ENCODE results near the gene ITPA.

DNA sequence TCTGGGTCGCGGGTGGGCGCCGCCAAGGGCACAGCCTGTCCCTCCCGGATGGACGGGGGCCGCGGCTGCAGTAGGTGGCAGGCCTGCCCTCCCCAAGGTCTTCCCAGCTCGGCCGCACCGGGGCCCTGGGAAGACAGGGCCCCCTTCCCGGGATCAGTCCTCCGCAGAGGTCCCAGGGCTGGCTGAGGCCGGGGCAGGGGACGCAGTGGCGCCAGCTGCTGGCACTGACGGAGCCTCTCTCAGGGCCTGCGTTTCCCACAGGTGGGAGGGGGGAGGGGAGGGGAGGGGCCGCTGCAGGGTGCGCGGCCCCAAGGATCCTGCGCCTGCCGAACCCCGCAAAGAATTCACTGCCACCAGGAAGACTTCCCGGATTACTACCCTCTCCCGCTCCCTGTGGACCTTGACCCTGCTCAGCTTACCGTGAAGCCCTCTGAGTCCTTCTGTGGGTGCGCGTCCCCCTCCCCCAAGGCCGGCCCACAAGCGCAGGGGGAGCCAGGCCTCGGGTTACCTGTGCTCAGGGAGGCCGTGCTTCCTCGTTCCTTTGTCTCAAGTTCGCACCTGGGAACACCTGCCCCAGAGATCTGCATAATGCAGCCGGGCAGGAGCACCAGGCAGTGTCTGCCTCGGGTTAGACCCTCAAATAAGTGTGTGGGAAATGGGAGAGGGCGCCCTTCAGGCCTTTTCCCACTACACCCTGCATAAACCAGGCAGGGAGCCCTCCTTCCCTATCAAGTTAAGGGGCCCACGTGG, 41.0 kb upstream of the ITPA start:
- TF ChIP-seq, protein P1, sequence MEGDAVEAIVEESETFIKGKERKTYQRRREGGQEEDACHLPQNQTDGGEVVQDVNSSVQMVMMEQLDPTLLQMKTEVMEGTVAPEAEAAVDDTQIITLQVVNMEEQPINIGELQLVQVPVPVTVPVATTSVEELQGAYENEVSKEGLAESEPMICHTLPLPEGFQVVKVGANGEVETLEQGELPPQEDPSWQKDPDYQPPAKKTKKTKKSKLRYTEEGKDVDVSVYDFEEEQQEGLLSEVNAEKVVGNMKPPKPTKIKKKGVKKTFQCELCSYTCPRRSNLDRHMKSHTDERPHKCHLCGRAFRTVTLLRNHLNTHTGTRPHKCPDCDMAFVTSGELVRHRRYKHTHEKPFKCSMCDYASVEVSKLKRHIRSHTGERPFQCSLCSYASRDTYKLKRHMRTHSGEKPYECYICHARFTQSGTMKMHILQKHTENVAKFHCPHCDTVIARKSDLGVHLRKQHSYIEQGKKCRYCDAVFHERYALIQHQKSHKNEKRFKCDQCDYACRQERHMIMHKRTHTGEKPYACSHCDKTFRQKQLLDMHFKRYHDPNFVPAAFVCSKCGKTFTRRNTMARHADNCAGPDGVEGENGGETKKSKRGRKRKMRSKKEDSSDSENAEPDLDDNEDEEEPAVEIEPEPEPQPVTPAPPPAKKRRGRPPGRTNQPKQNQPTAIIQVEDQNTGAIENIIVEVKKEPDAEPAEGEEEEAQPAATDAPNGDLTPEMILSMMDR (IDR thresholded peaks at IDR 0.05; ENCODE audit: low read depth, low read length) = no peak
- TF ChIP-seq POLR2A (IDR thresholded peaks at IDR 0.05; ENCODE audit: extremely low read depth, insufficient read length) (no peak), MYC (IDR thresholded peaks at IDR 0.05; ENCODE audit: low read depth, low read length) (no peak)
- TF ChIP-seq, protein P2, sequence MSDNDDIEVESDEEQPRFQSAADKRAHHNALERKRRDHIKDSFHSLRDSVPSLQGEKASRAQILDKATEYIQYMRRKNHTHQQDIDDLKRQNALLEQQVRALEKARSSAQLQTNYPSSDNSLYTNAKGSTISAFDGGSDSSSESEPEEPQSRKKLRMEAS (IDR thresholded peaks at IDR 0.05; ENCODE audit: low read depth, low read length) = no peak

Data from NB4 (cell line).